ENCODE results near the gene CAMTA1. TPM values are rescaled to one million over a fixed set of nuclear protein-coding genes. Genes with fewer than 3 reads are reported as not detected.
"Not testable (repeated sequence)": the region's sequence is repeated elsewhere in the genome, so short reads cannot be mapped to it uniquely, and the experiment has no call there.

The CAMTA1 gene
- total RNA-seq, 2 donors from 2014 or later = 109 to 128 TPM

- intact Hi-C loops (cut with DNase I) = no loop called here
- no peak for ATAC-seq
These were observed 126.0 kb downstream of the CAMTA1 start for GRCh38 chr1:6911021-6911941.

GRCh38 chr1:6911974-6912373 lies 126.7 kb downstream of the CAMTA1 start:
- ATAC-seq (peak; percentile 27 to 60), DNase-seq (peak; percentile 40)
- intact Hi-C loops (cut with DNase I) = no loop called here

More at GRCh38 chr1:6911021-6911941, 126.0 kb downstream of the CAMTA1 start:
- no peak for DNase-seq

- peak; percentile 27 to 54 for ATAC-seq
- intact Hi-C loops (cut with DNase I) = no loop called here
- peak; percentile 49 for DNase-seq
These were observed 127.3 kb downstream of the CAMTA1 start for GRCh38 chr1:6912518-6912917.

- DNase-seq = no peak
- intact Hi-C loops (cut with DNase I) = no loop called here
These were observed 127.8 kb downstream of the CAMTA1 start for GRCh38 chr1:6913086-6913485.

GRCh38 chr1:6914706-6915105 lies 129.5 kb downstream of the CAMTA1 start:
- intact Hi-C loops (cut with DNase I) = no loop called here
- DNase-seq (no peak), ATAC-seq (no peak)

More at GRCh38 chr1:6913086-6913485, 127.8 kb downstream of the CAMTA1 start:
- ATAC-seq = no peak

GRCh38 chr1:6915999-6916565 lies 130.8 kb downstream of the CAMTA1 start:
- intact Hi-C loops (cut with DNase I) = no loop called here
- ATAC-seq = no peak
- DNase-seq = peak; percentile 41

- DNase-seq (no peak), ATAC-seq (no peak)
- intact Hi-C loops (cut with DNase I) = no loop called here
These were observed 131.8 kb downstream of the CAMTA1 start for GRCh38 chr1:6917067-6917466.

- intact Hi-C loops (cut with DNase I) = no loop called here
- no peak for DNase-seq
- no peak for ATAC-seq
These were observed 133.1 kb downstream of the CAMTA1 start for GRCh38 chr1:6918186-6918924.

GRCh38 chr1:6918925-6919511 lies 133.8 kb downstream of the CAMTA1 start:
- DNase-seq (no peak), ATAC-seq (no peak)
- intact Hi-C loops (cut with DNase I) = no loop called here

GRCh38 chr1:6921506-6921905 lies 136.3 kb downstream of the CAMTA1 start:
- intact Hi-C loops (cut with DNase I); ATAC-seq; DNase-seq: not testable (repeated sequence)

GRCh38 chr1:6922096-6922931 lies 137.1 kb downstream of the CAMTA1 start:
- intact Hi-C loops (cut with DNase I) = no loop called here
- ATAC-seq (peak; percentile 81 to 90), DNase-seq (peak; percentile 77)

- ATAC-seq = no peak
- intact Hi-C loops (cut with DNase I) = no loop called here
- no peak for DNase-seq
These were observed 137.8 kb downstream of the CAMTA1 start for GRCh38 chr1:6923012-6923411.

GRCh38 chr1:6923416-6923815 lies 138.2 kb downstream of the CAMTA1 start:
- ATAC-seq (no peak), DNase-seq (no peak)
- intact Hi-C loops (cut with DNase I) = no loop called here

GRCh38 chr1:6923955-6924881 lies 139.0 kb downstream of the CAMTA1 start:
- ATAC-seq (peak in 1 of 2 donors; percentile 29), DNase-seq (no peak)
- intact Hi-C loops (cut with DNase I) = no loop called here

- DNase-seq = no peak
- intact Hi-C loops (cut with DNase I) = no loop called here
- peak; percentile 38 to 78 for ATAC-seq
These were observed 139.6 kb downstream of the CAMTA1 start for GRCh38 chr1:6924891-6925290.

GRCh38 chr1:6927626-6928025 lies 142.4 kb downstream of the CAMTA1 start:
- no peak for ATAC-seq
- intact Hi-C loops (cut with DNase I) = no loop called here

GRCh38 chr1:6928106-6928885 lies 143.0 kb downstream of the CAMTA1 start:
- intact Hi-C loops (cut with DNase I) = no loop called here
- DNase-seq = no peak
- no peak for ATAC-seq

More at GRCh38 chr1:6927626-6928025, 142.4 kb downstream of the CAMTA1 start:
- no peak for DNase-seq
